Measurements from ENCODE around the gene MCC. TPM values are rescaled to one million over a fixed set of nuclear protein-coding genes. Genes with fewer than 3 reads are reported as not detected.

MCC gene
- total and polyA plus RNA-seq, 4 donors = 9.0 to 47.3 (median 14.7) TPM

DNA sequence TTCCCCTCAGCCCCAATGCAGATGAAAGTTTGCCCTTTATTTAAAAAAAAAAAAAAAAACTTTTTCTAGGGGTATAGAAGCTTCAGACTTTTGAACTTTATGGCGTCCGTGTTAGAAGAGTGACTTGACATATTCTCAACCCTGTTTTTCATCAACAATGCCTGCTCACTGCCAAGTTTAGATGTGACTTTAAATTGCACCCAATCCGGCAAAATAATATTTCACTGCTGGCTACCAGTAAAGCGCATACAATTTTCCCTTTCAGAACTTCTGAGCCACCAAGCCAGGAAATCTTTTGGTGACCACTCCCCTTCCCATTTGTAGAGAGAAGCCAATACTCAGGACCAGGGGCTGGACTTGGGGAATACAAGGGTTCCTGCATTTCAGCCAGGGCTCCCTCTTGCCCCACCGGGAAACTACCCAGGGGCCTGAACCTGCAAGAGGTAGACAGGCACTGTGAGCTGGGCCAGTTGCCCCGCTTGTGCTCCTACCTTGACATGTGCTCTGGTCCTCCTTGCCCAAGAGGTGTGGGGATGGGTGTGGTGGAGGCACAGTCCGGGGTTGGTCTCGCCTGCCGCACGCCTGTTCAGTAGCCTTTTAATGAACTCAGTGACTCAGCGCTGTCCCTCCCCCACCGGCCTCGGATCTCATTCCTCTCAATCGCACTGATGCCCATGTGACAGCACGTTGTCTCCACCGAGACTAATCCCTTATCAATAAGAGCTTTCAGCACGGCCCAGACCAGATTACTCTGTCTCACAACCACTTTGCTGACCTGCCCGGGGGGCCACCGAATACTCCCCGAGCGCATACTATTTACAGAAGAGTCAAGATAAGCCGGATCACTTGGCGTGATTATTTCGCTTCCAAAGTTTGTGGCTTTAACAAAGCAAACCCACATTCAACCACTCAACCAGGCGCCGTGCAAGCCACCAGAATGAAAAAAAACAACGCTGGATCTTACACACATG lies 285.2 kb downstream of the MCC start (continued):
- TF ChIP-seq, protein P1, sequence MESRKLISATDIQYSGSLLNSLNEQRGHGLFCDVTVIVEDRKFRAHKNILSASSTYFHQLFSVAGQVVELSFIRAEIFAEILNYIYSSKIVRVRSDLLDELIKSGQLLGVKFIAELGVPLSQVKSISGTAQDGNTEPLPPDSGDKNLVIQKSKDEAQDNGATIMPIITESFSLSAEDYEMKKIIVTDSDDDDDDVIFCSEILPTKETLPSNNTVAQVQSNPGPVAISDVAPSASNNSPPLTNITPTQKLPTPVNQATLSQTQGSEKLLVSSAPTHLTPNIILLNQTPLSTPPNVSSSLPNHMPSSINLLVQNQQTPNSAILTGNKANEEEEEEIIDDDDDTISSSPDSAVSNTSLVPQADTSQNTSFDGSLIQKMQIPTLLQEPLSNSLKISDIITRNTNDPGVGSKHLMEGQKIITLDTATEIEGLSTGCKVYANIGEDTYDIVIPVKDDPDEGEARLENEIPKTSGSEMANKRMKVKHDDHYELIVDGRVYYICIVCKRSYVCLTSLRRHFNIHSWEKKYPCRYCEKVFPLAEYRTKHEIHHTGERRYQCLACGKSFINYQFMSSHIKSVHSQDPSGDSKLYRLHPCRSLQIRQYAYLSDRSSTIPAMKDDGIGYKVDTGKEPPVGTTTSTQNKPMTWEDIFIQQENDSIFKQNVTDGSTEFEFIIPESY (IDR thresholded peaks at IDR 0.05) = peak; percentile 71
- TF ChIP-seq JUND (IDR thresholded peaks at IDR 0.05) = peak; percentile 98
- no peak for TF ChIP-seq NR2F2 (IDR thresholded peaks at IDR 0.05)
- TF ChIP-seq EGR1 (IDR thresholded peaks at IDR 0.05; ENCODE audit: low read depth in 2 of 2) = peak in 1 of 2 donors; percentile 59
- peak; percentile 69 for TF ChIP-seq FOXA2 (IDR thresholded peaks at IDR 0.05)

DNA sequence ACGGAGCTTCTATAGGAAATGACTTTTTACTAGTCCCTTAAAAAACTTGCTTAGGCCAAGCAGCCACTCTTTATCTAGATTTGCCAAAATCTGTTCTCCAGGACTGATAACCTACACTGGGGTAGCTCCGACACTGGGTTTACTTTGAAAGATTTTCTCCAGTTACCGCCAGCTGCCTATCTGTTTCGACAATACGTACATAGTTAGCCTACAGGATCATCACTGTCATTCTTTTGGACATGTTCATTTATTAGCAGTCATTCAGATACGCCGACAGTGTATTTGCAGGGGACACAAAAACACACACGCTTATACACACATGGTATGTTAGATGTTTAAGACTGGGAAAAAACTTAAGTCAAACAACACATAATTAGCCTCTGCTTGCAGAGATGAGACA lies 286.0 kb downstream of the MCC start:
- Histone ChIP-seq H3K4me3 (ENCODE audit: low read depth in 1 of 3, low read length in 3 of 3) (peak overlapping the region; percentile 13 to 43 (median 37)), H3K36me3 (ENCODE audit: control insufficient read depth in 4 of 4, insufficient read depth in 3 of 4, low read depth in 1 of 4, low read length in 3 of 4) (no peaks in the 10 kb centered on the region), H3K9ac (ENCODE audit: low read depth in 1 of 2, low read length in 2 of 2) (peak overlapping the region; percentile 15 to 80), H3K27ac (ENCODE audit: low read depth in 1 of 2, low read length in 2 of 2) (peak overlapping the region; percentile 84 to 90), H3K27me3 (ENCODE audit: control insufficient read depth in 4 of 4, insufficient read depth in 4 of 4, low read length in 3 of 4) (no peaks in the 10 kb centered on the region), H3K4me1 (ENCODE audit: control insufficient read depth in 4 of 4, insufficient read depth in 4 of 4, low read length in 3 of 4) (peaks cover 3 to 51% (median 39%) of the 10 kb centered on the region in 4 donors), H3K9me3 (ENCODE audit: control insufficient read depth in 4 of 4, low read length in 3 of 4) (no peaks in the 10 kb centered on the region)
- DNase-seq (ENCODE audit: low spot score) = no peak
- WGBS = 49% methylated on average over 8 of the region's 8 CpGs
- TF ChIP-seq SP1 (IDR thresholded peaks at IDR 0.05) (no peak), HNF4G (IDR thresholded peaks at IDR 0.05) (no peak), GABPA (IDR thresholded peaks at IDR 0.05 in 1 of 2, conservative IDR thresholded peaks at IDR 0.05 in 1 of 2) (no peak), EGR1 (IDR thresholded peaks at IDR 0.05; ENCODE audit: low read depth in 2 of 2) (no peak), JUND (IDR thresholded peaks at IDR 0.05) (no peak), FOXA2 (IDR thresholded peaks at IDR 0.05) (no peak), FOXA1 (IDR thresholded peaks at IDR 0.05) (no peak), NR2F2 (IDR thresholded peaks at IDR 0.05) (no peak), TAF1 (conservative IDR thresholded peaks at IDR 0.05) (no peak), RXRA (IDR thresholded peaks at IDR 0.05) (no peak), HNF4A (conservative IDR thresholded peaks at IDR 0.05) (no peak)
- TF ChIP-seq, protein P2, sequence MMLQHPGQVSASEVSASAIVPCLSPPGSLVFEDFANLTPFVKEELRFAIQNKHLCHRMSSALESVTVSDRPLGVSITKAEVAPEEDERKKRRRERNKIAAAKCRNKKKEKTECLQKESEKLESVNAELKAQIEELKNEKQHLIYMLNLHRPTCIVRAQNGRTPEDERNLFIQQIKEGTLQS (IDR thresholded peaks at IDR 0.05) = no peak
- TF ChIP-seq, protein P3, sequence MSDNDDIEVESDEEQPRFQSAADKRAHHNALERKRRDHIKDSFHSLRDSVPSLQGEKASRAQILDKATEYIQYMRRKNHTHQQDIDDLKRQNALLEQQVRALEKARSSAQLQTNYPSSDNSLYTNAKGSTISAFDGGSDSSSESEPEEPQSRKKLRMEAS (IDR thresholded peaks at IDR 0.05) = no peak
- TF ChIP-seq, protein P1 (IDR thresholded peaks at IDR 0.05) = no peak
- TF ChIP-seq, protein P4, sequence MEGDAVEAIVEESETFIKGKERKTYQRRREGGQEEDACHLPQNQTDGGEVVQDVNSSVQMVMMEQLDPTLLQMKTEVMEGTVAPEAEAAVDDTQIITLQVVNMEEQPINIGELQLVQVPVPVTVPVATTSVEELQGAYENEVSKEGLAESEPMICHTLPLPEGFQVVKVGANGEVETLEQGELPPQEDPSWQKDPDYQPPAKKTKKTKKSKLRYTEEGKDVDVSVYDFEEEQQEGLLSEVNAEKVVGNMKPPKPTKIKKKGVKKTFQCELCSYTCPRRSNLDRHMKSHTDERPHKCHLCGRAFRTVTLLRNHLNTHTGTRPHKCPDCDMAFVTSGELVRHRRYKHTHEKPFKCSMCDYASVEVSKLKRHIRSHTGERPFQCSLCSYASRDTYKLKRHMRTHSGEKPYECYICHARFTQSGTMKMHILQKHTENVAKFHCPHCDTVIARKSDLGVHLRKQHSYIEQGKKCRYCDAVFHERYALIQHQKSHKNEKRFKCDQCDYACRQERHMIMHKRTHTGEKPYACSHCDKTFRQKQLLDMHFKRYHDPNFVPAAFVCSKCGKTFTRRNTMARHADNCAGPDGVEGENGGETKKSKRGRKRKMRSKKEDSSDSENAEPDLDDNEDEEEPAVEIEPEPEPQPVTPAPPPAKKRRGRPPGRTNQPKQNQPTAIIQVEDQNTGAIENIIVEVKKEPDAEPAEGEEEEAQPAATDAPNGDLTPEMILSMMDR (IDR thresholded peaks at IDR 0.05; ENCODE audit: low read depth, low read length, missing input control) = no peak
- TF ChIP-seq, protein P5, sequence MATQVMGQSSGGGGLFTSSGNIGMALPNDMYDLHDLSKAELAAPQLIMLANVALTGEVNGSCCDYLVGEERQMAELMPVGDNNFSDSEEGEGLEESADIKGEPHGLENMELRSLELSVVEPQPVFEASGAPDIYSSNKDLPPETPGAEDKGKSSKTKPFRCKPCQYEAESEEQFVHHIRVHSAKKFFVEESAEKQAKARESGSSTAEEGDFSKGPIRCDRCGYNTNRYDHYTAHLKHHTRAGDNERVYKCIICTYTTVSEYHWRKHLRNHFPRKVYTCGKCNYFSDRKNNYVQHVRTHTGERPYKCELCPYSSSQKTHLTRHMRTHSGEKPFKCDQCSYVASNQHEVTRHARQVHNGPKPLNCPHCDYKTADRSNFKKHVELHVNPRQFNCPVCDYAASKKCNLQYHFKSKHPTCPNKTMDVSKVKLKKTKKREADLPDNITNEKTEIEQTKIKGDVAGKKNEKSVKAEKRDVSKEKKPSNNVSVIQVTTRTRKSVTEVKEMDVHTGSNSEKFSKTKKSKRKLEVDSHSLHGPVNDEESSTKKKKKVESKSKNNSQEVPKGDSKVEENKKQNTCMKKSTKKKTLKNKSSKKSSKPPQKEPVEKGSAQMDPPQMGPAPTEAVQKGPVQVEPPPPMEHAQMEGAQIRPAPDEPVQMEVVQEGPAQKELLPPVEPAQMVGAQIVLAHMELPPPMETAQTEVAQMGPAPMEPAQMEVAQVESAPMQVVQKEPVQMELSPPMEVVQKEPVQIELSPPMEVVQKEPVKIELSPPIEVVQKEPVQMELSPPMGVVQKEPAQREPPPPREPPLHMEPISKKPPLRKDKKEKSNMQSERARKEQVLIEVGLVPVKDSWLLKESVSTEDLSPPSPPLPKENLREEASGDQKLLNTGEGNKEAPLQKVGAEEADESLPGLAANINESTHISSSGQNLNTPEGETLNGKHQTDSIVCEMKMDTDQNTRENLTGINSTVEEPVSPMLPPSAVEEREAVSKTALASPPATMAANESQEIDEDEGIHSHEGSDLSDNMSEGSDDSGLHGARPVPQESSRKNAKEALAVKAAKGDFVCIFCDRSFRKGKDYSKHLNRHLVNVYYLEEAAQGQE (IDR thresholded peaks at IDR 0.05) = no peak

Measured in liver (tissue), 9 donors.